Tibial nerve (tissue), 4 donors: ENCODE measurements around the gene ELFN1. TPM values are rescaled to one million over a fixed set of nuclear protein-coding genes. Genes with fewer than 3 reads are reported as not detected.

ENCODE experiments used
- DNase-seq, 2 donors: peaks; one replicate each; pipeline ENCODE4 v3.0.0-alpha.2; 2019; ENCODE audit warnings: low spot score in 2 of 2
- H3K27ac ChIP-seq, 4 donors: fragments of 200-600 bp; sonication (generic) in 3 of 4; one replicate each; pipeline ENCODE4 v1.5.1; 2017 to 2019; ENCODE audit warnings: mild to moderate bottlenecking in 1 of 4
- H3K27me3 ChIP-seq, 2 donors: fragments of 200-600 bp; sonication (generic) in 1 of 2; one replicate each; pipeline versions ENCODE4 v1.5.1 to v1.6.0; 2017 to 2019
- H3K36me3 ChIP-seq, 3 donors: fragments of 200-600 bp; sonication (generic); one replicate each; pipeline ENCODE4 v1.5.1; 2018 to 2019
- H3K4me1 ChIP-seq, 4 donors: fragments of 200-600 bp; sonication (generic) in 3 of 4; one replicate each; pipeline ENCODE4 v1.5.1; 2017 to 2019
- H3K4me3 ChIP-seq, 4 donors: fragments of 200-600 bp; sonication (generic) in 3 of 4; one replicate each; pipeline ENCODE4 v1.5.1; 2017 to 2019; ENCODE audit warnings: mild to moderate bottlenecking in 1 of 4, moderate library complexity in 1 of 4
- H3K9me3 ChIP-seq, 4 donors: fragments of 200-600 bp; sonication (generic) in 3 of 4; one replicate each; pipeline ENCODE4 v1.5.1; 2017 to 2019
- EP300 ChIP-seq, 2 donors: sonication (generic); formaldehyde crosslinking; IDR thresholded peaks; one replicate each; pipeline ENCODE4 v1.6.1; 2017; ENCODE audit warnings: antibody characterized with exemption in 2 of 2, mild to moderate bottlenecking in 1 of 2
- POLR2A ChIP-seq, 2 donors: fragments of 450-650 bp; IDR thresholded peaks; one replicate each; pipeline ENCODE4 v1.6.1; 2017; ENCODE audit warnings: antibody characterized with exemption in 2 of 2, mild to moderate bottlenecking in 2 of 2, moderate library complexity in 2 of 2
- WGBS, 2 donors: methylation state at CpG; one replicate each; pipeline ENCODE4 v1.1.5; 2018; 5-methylcytosine and 5-hydroxymethylcytosine counted together
- total RNA-seq, 4 donors: library from RNA; depleted of rRNA; stranded (reverse); fragments of >200 nt; gene quantifications; one replicate each; pipeline ENCODE4 v1.1.0, GENCODE V29; 2016
- TF ChIP-seq, protein P1 (sequence below), 5 experiments: fragments of 200-600 bp in 3 of 5; fragments of 450-650 bp in 2 of 5; sonication (generic) in 3 of 5; IDR thresholded peaks; one replicate each; pipeline ENCODE4 v1.5.1; 2016 to 2019; ENCODE audit warnings: antibody characterized with exemption in 5 of 5, mild to moderate bottlenecking in 3 of 5, moderate library complexity in 2 of 5

ELFN1 gene
- total RNA-seq, 4 donors from 2014 or later = 0.21 to 2.4 (median 1.5) TPM

DNA sequence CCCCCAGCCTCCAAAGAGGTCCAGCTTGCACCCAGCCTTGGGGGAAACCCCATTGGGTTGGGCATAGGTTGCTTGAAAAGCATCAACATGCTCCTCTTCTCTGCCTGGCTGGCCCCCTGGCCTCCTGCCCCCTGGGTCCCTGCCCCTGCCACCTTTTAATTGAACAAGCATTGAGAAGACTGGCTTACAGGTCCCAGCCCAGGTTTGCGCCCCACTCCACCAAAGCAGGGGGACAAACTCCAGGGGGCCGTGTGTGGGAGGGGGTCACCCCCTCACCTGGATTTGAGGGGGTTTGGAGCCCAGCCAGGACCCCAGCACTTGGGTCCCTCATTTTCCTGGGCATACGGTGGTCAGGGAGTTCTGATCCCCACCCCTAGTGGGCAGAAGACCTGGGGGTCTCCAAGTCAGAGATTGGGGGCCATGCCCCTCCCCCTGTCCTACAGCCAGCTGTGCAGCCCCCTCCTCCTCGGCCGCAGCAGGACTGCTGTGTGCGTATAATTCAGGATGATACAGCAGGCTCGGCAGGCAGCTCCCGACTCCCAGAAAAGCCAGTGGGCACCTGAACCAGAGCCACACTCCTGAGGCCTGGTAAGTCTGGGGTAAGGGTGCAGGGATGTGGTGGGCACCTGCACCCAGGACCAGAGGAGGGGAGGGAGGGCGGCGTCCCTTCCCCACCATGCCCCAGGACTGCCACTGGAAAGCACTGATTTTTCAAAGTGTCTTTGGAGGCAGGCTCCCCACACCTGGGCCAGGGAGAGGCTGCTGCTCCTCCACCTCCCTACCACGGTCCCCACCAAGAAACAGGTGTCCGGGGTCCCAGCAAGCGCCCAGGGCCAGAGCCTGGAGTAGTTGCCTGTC, 1.7 kb downstream of the ELFN1 start:
- TF ChIP-seq, protein P1, sequence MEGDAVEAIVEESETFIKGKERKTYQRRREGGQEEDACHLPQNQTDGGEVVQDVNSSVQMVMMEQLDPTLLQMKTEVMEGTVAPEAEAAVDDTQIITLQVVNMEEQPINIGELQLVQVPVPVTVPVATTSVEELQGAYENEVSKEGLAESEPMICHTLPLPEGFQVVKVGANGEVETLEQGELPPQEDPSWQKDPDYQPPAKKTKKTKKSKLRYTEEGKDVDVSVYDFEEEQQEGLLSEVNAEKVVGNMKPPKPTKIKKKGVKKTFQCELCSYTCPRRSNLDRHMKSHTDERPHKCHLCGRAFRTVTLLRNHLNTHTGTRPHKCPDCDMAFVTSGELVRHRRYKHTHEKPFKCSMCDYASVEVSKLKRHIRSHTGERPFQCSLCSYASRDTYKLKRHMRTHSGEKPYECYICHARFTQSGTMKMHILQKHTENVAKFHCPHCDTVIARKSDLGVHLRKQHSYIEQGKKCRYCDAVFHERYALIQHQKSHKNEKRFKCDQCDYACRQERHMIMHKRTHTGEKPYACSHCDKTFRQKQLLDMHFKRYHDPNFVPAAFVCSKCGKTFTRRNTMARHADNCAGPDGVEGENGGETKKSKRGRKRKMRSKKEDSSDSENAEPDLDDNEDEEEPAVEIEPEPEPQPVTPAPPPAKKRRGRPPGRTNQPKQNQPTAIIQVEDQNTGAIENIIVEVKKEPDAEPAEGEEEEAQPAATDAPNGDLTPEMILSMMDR (IDR thresholded peaks at IDR 0.05) = no peak
- TF ChIP-seq EP300 (IDR thresholded peaks at IDR 0.05) (no peak), POLR2A (IDR thresholded peaks at IDR 0.05) (no peak)
- H3K36me3 ChIP-seq = no peaks in the 10 kb centered on the region
- WGBS, 2 donors = 66 to 75% methylated on average over 13 of the region's 13 CpGs
- DNase-seq = peak in 1 of 2 donors; percentile 9
- peaks cover 5 to 97% of the 10 kb centered on the region in 2 donors for H3K27me3 ChIP-seq
- H3K4me1 ChIP-seq = peaks cover 0 to 34% (median 16%) of the 10 kb centered on the region in 4 donors
- no peaks in the 10 kb centered on the region for H3K9me3 ChIP-seq
- H3K27ac ChIP-seq = no peak overlapping the region
- H3K4me3 ChIP-seq = no peak overlapping the region

DNA sequence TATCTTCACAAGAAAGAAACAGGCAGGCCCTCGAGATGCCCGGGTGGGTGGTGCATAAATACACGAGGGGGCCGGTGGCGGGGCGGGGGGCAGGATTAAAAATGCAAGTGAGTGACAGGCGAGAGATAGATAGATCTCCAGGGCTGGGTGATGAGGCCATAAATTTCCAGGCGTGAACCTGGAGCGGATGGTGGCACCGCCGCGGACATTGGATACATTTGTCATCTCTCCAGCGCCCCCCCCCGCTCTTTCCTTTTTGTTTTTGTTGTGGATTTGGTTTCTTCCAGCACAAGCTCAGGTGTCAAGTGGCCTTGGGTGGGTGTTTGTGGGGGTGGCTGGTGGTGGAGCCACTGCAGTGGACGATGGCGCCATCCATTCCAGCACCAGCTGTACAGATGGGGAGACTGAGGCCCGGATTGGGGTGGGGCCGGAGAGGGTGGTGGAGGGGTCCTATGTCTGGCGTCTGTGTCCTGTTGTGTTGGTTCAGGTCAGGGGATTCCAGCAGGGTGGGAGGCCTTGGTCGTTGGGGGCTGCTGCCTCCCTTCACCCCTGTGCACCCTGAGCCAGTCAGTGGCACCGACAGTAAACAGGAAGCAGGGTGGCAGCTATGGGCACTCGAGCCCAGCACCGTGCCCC, 2.9 kb downstream of the ELFN1 start:
- peak in 1 of 2 donors; percentile 11 for DNase-seq
- Histone ChIP-seq H3K4me1 (peaks cover 0 to 23% (median 8%) of the 10 kb centered on the region in 4 donors), H3K9me3 (no peaks in the 10 kb centered on the region), H3K4me3 (no peak overlapping the region), H3K27ac (no peak overlapping the region), H3K27me3 (peaks cover 5 to 95% of the 10 kb centered on the region in 2 donors), H3K36me3 (no peaks in the 10 kb centered on the region)
- WGBS, 2 donors = 73 to 74% methylated on average over 20 to 23 of the region's 23 CpGs
- TF ChIP-seq, protein P1 (IDR thresholded peaks at IDR 0.05) = no peak
- TF ChIP-seq POLR2A (IDR thresholded peaks at IDR 0.05) (no peak), EP300 (IDR thresholded peaks at IDR 0.05) (no peak)

DNA sequence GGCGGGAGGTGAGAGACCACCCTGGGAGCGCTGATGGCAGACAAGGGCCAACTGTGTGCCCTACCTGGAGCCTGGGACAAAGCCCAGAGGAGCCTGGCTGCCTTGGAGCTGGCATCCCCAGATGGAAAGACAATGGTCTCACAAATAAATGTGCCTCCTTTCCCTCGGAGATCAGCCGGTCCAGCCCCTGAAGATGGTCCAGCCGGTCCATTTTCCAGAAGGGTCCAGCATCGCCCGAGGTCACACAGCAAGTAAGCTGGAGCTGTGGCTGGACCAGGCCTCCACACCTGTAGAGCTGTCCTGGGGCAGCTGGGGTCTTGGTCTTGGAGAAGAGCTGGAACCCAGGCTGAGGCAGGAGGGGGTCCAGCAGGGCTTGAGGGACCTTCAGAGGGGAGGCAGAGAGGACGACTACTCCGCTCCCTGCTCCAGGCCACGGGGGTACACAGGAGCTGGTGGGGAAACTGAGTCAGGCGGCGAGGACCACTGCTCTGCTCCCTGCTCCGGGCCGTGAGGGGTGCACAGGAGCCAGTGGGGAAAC, 3.6 kb downstream of the ELFN1 start:
- Histone ChIP-seq H3K27me3 (peaks cover 5 to 95% of the 10 kb centered on the region in 2 donors), H3K4me1 (peaks cover 0 to 20% (median 8%) of the 10 kb centered on the region in 4 donors), H3K4me3 (no peak overlapping the region), H3K9me3 (no peaks in the 10 kb centered on the region), H3K27ac (no peak overlapping the region), H3K36me3 (no peaks in the 10 kb centered on the region)
- DNase-seq = peak in 1 of 2 donors; percentile 7
- WGBS, 2 donors = 89 to 90% methylated on average over 12 to 13 of the region's 14 CpGs
- TF ChIP-seq POLR2A (IDR thresholded peaks at IDR 0.05) (no peak), EP300 (IDR thresholded peaks at IDR 0.05) (no peak)
- TF ChIP-seq, protein P1 (IDR thresholded peaks at IDR 0.05) = no peak

DNA sequence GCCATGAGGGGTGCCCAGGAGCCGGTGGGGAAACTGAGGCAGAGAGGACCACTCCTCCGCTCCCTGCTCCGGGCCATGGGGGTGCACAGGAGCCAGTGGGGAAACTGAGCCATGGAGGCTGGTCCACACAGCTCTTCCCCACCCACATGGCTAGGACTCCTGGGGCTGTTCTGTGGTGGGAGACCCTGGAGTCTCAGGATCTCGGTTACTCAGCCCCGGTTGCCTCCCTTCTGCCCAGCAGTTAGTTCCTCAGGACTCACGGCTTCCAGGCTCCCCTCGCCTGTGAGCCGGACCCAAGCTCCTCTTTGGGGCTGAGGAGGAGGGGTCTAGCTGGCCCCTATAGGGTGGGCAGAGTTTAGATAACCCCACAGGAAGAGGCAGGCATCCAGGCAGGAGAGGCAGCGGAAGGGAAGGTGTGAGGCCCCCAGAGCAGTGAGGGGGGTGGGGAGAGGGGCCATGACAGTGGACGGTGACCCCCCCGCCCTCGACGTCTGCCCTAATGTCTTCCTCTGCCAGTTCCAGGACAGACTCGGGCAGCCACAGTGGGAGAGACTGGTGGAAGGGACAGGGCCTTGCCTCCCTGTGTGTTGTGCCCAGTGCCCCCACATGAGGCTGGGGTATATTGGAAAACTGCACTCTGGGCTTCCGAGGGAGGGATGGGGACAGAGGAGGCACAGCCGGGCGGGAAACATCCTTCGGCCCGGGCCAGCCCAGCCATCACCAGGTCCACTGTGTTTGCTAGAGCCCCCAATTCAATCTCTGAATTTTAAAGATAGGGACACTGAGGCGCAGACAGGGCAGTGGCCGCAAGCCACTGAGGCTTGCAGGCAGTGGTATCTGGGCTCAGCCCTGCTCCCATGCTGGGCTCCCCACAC, 4.3 kb downstream of the ELFN1 start:
- H3K4me3 ChIP-seq = no peak overlapping the region
- no peak for TF ChIP-seq POLR2A (IDR thresholded peaks at IDR 0.05)
- TF ChIP-seq, protein P1 (IDR thresholded peaks at IDR 0.05) = no peak
- TF ChIP-seq EP300 (IDR thresholded peaks at IDR 0.05) = no peak
- WGBS, 2 donors = 69 to 77% methylated on average over 20 of the region's 21 CpGs
- DNase-seq = peak in 1 of 2 donors; percentile 11
- no peaks in the 10 kb centered on the region for H3K9me3 ChIP-seq
- H3K36me3 ChIP-seq = no peaks in the 10 kb centered on the region
- no peak overlapping the region for H3K27ac ChIP-seq
- peaks cover 0 to 17% (median 7%) of the 10 kb centered on the region in 4 donors for H3K4me1 ChIP-seq
- H3K27me3 ChIP-seq = peaks cover 4 to 95% of the 10 kb centered on the region in 2 donors
